WTC11 (cell line): ENCODE results near the gene OXLD1. TPM values are rescaled to one million over a fixed set of nuclear protein-coding genes. Genes with fewer than 3 reads are reported as not detected.
A peak's percentile ranks its signal among the peaks of the same experiment; 100 is the strongest.

ENCODE experiments used
- ATAC-seq: fragments of 200-7000 bp; cut with Tn5 transposase; 2 replicates; pipeline ENCODE4 v1.10.0; 2021; ENCODE audit warnings: mild to moderate bottlenecking, moderate library complexity
- CTCF ChIA-PET: fragments of 300-600 bp; sonication (Branson Sonifier 250); formaldehyde crosslinking; loops from one replicate; lab custom pipeline; 2021; ENCODE audit warnings: antibody characterized with exemption; lab: Charles Lee
- POLR2A ChIA-PET: fragments of 350-600 bp; sonication (Branson Sonifier 250); formaldehyde crosslinking; loops from one replicate; lab custom pipeline; 2021; ENCODE audit warnings: antibody characterized with exemption; lab: Charles Lee
- DNase-seq: peaks from one replicate; pipeline ENCODE4 v3.0.0; 2021; ENCODE audit warnings: low spot score
- H3K27ac Mint-ChIP-seq: 2 replicates; pipeline ENCODE4 v1.8.0; 2021; ENCODE audit warnings: mixed read lengths
- H3K27me3 Mint-ChIP-seq: 2 replicates; pipeline ENCODE4 v1.8.0; 2021; ENCODE audit warnings: low read depth, mild to moderate bottlenecking, moderate library complexity, mixed read lengths
- H3K36me3 Mint-ChIP-seq: 2 replicates; pipeline ENCODE4 v1.8.0; 2021; ENCODE audit warnings: mixed read lengths
- H3K4me1 Mint-ChIP-seq: 2 replicates; pipeline ENCODE4 v1.8.0; 2022; ENCODE audit warnings: mixed read lengths
- H3K4me3 Mint-ChIP-seq: 2 replicates; pipeline ENCODE4 v1.8.0; 2021; ENCODE audit warnings: mild to moderate bottlenecking, moderate library complexity, mixed read lengths
- H3K9me3 Mint-ChIP-seq: 2 replicates; pipeline ENCODE4 v1.8.0; 2021; ENCODE audit warnings: mixed read lengths
- CREB1 ChIP-seq: sonication (generic); formaldehyde crosslinking; IDR thresholded peaks from 2 replicates; pipeline ENCODE4 v1.8.0; 2023; ENCODE audit warnings: mild to moderate bottlenecking, missing genetic modification reagents
- GABPB1 ChIP-seq: sonication (generic); formaldehyde crosslinking; IDR thresholded peaks from 2 replicates; pipeline ENCODE4 v1.8.1; 2023; ENCODE audit warnings: mild to moderate bottlenecking, missing genetic modification reagents
- GRHL2 ChIP-seq: fragments of 250-450 bp; sonication (Bioruptor Pico); IDR thresholded peaks from 2 replicates; pipeline ENCODE4 v1.8.0; 2022; ENCODE audit warnings: mild to moderate bottlenecking, moderate library complexity; ENCODE audit not compliant: insufficient replicate concordance, severe bottlenecking
- GTF2I ChIP-seq: fragments of 250-450 bp; sonication (Bioruptor Pico); conservative IDR thresholded peaks from 2 replicates; pipeline ENCODE4 v1.4.0; 2021; ENCODE audit warnings: mild to moderate bottlenecking
- HMGA2 ChIP-seq: fragments of 250-450 bp; sonication (Bioruptor Pico); IDR thresholded peaks from 2 replicates; pipeline ENCODE4 v1.4.0; 2021; ENCODE audit warnings: mild to moderate bottlenecking, moderate library complexity
- IRF2 ChIP-seq: sonication (generic); formaldehyde crosslinking; IDR thresholded peaks from 2 replicates; pipeline ENCODE4 v1.8.0; 2022; ENCODE audit warnings: low read depth, missing genetic modification reagents, borderline replicate concordance
- NFYB ChIP-seq: sonication (generic); formaldehyde crosslinking; conservative IDR thresholded peaks from 2 replicates; pipeline ENCODE4 v1.8.0; 2022; ENCODE audit warnings: low read depth, missing genetic modification reagents
- OVOL2 ChIP-seq: fragments of 250-450 bp; sonication (Bioruptor Pico); IDR thresholded peaks from 2 replicates; pipeline ENCODE4 v1.9.0; 2021; ENCODE audit warnings: mild to moderate bottlenecking, borderline replicate concordance
- PRRX2 ChIP-seq: fragments of 250-450 bp; sonication (Bioruptor Pico); IDR thresholded peaks from 2 replicates; pipeline ENCODE4 v1.8.0; 2021; ENCODE audit warnings: mild to moderate bottlenecking
- RELA ChIP-seq: sonication (generic); formaldehyde crosslinking; IDR thresholded peaks from 2 replicates; pipeline ENCODE4 v1.8.1; 2022; ENCODE audit warnings: missing genetic modification reagents, mild to moderate bottlenecking, borderline replicate concordance
- SP1 ChIP-seq: sonication (generic); formaldehyde crosslinking; conservative IDR thresholded peaks from 2 replicates; pipeline ENCODE4 v1.8.1; 2022; ENCODE audit warnings: missing genetic modification reagents
- TEAD1 ChIP-seq: sonication (generic); formaldehyde crosslinking; IDR thresholded peaks from 2 replicates; pipeline ENCODE4 v1.8.0; 2022; ENCODE audit warnings: mild to moderate bottlenecking, missing genetic modification reagents
- TEAD4 ChIP-seq: sonication (generic); formaldehyde crosslinking; IDR thresholded peaks from 2 replicates; pipeline ENCODE4 v1.8.0; 2022; ENCODE audit warnings: mild to moderate bottlenecking, missing genetic modification reagents
- ZNF317 ChIP-seq: sonication (generic); formaldehyde crosslinking; IDR thresholded peaks from 2 replicates; pipeline ENCODE4 v1.8.1; 2023; ENCODE audit warnings: low read depth, mild to moderate bottlenecking, moderate library complexity, missing genetic modification reagents, borderline replicate concordance
- total RNA-seq: library from RNA; stranded (reverse); gene quantifications from 3 replicates; pipeline ENCODE4 v1.2.3, GENCODE V29; 2021
- TF ChIP-seq, protein P1 (sequence below): sonication (generic); formaldehyde crosslinking; IDR thresholded peaks from 2 replicates; pipeline ENCODE4 v1.8.1; 2023; ENCODE audit warnings: mild to moderate bottlenecking, missing genetic modification reagents, moderate library complexity
- TF ChIP-seq, protein P2 (sequence below): fragments of 200-600 bp; IDR thresholded peaks from 2 replicates; pipeline ENCODE4 v1.8.0; 2022; ENCODE audit warnings: antibody characterized with exemption
- TF ChIP-seq, protein P3 (sequence below): sonication (generic); formaldehyde crosslinking; IDR thresholded peaks from 2 replicates; pipeline ENCODE4 v1.8.1; 2023; ENCODE audit warnings: mild to moderate bottlenecking, missing genetic modification reagents
- TF ChIP-seq, protein P4 (sequence below): sonication (generic); formaldehyde crosslinking; IDR thresholded peaks from 2 replicates; pipeline ENCODE4 v1.8.1; 2023; ENCODE audit warnings: mild to moderate bottlenecking, missing genetic modification reagents, borderline replicate concordance
- TF ChIP-seq, protein P5 (sequence below): sonication (generic); formaldehyde crosslinking; IDR thresholded peaks from 2 replicates; pipeline ENCODE4 v1.8.0; 2022; ENCODE audit warnings: mild to moderate bottlenecking, missing genetic modification reagents
- TF ChIP-seq, protein P6 (sequence below): sonication (generic); formaldehyde crosslinking; IDR thresholded peaks from 2 replicates; pipeline ENCODE4 v1.8.0; 2023; ENCODE audit warnings: missing genetic modification reagents
- TF ChIP-seq, protein P7 (sequence below): sonication (generic); formaldehyde crosslinking; IDR thresholded peaks from 2 replicates; pipeline ENCODE4 v1.8.0; 2023; ENCODE audit warnings: missing genetic modification reagents, mild to moderate bottlenecking, borderline replicate concordance

The OXLD1 gene
- total RNA-seq, 1 experiment from 2014 or later, result 49.6 TPM

DNA sequence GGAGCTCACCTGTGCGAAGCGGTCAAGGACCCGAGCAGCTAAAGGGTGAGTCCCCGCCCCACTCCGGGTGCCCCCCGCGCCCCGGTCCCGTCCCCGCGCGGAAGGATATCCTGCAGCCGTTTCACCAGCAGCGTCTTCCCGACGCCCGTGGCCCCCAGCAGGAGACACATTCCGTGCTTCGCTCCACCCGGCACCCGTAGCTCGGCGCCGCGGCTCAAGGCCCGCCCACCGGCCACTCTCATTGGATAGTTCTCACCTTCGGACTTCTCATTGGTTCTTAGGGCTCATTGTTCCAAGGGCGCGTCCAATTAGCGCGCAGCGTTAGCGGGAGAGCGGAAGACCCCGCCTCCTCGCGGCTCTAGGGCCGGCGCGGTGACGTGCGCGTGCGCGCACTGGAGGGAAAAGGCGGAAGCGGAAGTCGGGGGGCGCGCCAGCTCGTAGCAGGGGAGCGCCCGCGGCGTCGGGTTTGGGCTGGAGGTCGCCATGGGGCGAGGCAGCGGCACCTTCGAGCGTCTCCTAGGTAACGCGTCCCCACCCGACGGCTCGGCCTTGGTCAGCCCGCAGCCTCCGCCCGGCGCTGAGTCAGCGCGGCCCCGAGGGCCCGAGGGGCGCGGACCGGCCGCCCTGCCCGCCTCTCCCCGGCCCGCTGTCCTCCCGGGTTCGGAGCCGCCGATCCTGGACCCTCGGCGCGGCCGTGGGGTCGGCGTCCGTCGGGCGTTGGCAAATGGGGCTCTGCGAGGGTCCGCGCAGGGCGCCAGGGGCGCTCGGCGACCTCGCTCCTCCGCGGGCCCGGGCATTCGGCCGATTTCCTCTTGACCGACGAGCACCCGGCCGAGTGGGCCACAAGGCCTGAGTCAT lies 17.4 kb upstream of the OXLD1 start, which contains the start of the genes ARL16 and HGS:
Gene ARL16, minus strand, starts transcription at position 214 of the 858 bp plus-strand sequence. Its CDS starts 44 bp downstream, at position 170.
Gene HGS, plus strand, starts transcription at position 428 of the 858 bp plus-strand sequence. Its CDS starts 56 bp downstream, at position 484.
- peaks cover 12% of the 10 kb centered on the region for H3K4me1 Mint-ChIP-seq
- CTCF ChIA-PET, result interaction anchor here (0.9 to 2.7 kb wide), 8 partner anchors 8 to 186 kb away, joined by 3 to 15 read pairs (median 7); partner anchors contain the start of gene MRPL12
- no peaks in the 10 kb centered on the region; the same call in 1 of the 2 replicates for H3K27me3 Mint-ChIP-seq
- POLR2A ChIA-PET, result interaction anchor here (0.8 to 1.2 kb wide), 5 partner anchors 10 to 354 kb away, joined by 3 to 6 read pairs (median 3); partner anchors contain the start of genes CCDC137, DCXR, MRPL12 and OXLD1
- peak within 1 kb of the TSS; percentile 86 for H3K4me3 Mint-ChIP-seq
- peak within 1 kb of the TSS; percentile 84 for H3K27ac Mint-ChIP-seq
- no peaks in the 10 kb centered on the region for H3K9me3 Mint-ChIP-seq
- ATAC-seq, result peak; percentile 98
- H3K36me3 Mint-ChIP-seq, result peaks cover 23% of the 10 kb centered on the region
- peak; percentile 98 for DNase-seq
- TF ChIP-seq TEAD1 (CRISPR knock-in tag) (peak; percentile 71; the same call in 1 of the 2 replicates), IRF2 (CRISPR knock-in tag) (no peak), GABPB1 (CRISPR knock-in tag) (peak; percentile 32), RELA (CRISPR knock-in tag) (peak; percentile 90; the same call in 1 of the 2 replicates), OVOL2 (0 out of 2 replicates have a peak, but pooled peaks have one; percentile 57), PRRX2 (CRISPR knock-in tag) (no peak), TEAD4 (CRISPR knock-in tag) (0 out of 2 replicates have a peak, but pooled peaks have one; percentile 34), GRHL2 (CRISPR knock-in tag) (no peak), ZNF317 (CRISPR knock-in tag) (0 out of 2 replicates have a peak, but pooled peaks have one; percentile 40), CREB1 (no peak), HMGA2 (no peak), SP1 (CRISPR knock-in tag) (no peak; the same call in 1 of the 2 replicates), NFYB (CRISPR knock-in tag) (peak; percentile 94), GTF2I (CRISPR knock-in tag) (no peak)
- TF ChIP-seq, protein P1, sequence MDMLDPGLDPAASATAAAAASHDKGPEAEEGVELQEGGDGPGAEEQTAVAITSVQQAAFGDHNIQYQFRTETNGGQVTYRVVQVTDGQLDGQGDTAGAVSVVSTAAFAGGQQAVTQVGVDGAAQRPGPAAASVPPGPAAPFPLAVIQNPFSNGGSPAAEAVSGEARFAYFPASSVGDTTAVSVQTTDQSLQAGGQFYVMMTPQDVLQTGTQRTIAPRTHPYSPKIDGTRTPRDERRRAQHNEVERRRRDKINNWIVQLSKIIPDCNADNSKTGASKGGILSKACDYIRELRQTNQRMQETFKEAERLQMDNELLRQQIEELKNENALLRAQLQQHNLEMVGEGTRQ (CRISPR knock-in tag), result no peak
- TF ChIP-seq, protein P2, sequence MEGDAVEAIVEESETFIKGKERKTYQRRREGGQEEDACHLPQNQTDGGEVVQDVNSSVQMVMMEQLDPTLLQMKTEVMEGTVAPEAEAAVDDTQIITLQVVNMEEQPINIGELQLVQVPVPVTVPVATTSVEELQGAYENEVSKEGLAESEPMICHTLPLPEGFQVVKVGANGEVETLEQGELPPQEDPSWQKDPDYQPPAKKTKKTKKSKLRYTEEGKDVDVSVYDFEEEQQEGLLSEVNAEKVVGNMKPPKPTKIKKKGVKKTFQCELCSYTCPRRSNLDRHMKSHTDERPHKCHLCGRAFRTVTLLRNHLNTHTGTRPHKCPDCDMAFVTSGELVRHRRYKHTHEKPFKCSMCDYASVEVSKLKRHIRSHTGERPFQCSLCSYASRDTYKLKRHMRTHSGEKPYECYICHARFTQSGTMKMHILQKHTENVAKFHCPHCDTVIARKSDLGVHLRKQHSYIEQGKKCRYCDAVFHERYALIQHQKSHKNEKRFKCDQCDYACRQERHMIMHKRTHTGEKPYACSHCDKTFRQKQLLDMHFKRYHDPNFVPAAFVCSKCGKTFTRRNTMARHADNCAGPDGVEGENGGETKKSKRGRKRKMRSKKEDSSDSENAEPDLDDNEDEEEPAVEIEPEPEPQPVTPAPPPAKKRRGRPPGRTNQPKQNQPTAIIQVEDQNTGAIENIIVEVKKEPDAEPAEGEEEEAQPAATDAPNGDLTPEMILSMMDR, result no peak
- TF ChIP-seq, protein P3, sequence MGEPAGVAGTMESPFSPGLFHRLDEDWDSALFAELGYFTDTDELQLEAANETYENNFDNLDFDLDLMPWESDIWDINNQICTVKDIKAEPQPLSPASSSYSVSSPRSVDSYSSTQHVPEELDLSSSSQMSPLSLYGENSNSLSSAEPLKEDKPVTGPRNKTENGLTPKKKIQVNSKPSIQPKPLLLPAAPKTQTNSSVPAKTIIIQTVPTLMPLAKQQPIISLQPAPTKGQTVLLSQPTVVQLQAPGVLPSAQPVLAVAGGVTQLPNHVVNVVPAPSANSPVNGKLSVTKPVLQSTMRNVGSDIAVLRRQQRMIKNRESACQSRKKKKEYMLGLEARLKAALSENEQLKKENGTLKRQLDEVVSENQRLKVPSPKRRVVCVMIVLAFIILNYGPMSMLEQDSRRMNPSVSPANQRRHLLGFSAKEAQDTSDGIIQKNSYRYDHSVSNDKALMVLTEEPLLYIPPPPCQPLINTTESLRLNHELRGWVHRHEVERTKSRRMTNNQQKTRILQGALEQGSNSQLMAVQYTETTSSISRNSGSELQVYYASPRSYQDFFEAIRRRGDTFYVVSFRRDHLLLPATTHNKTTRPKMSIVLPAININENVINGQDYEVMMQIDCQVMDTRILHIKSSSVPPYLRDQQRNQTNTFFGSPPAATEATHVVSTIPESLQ, result no peak
- TF ChIP-seq, protein P4, sequence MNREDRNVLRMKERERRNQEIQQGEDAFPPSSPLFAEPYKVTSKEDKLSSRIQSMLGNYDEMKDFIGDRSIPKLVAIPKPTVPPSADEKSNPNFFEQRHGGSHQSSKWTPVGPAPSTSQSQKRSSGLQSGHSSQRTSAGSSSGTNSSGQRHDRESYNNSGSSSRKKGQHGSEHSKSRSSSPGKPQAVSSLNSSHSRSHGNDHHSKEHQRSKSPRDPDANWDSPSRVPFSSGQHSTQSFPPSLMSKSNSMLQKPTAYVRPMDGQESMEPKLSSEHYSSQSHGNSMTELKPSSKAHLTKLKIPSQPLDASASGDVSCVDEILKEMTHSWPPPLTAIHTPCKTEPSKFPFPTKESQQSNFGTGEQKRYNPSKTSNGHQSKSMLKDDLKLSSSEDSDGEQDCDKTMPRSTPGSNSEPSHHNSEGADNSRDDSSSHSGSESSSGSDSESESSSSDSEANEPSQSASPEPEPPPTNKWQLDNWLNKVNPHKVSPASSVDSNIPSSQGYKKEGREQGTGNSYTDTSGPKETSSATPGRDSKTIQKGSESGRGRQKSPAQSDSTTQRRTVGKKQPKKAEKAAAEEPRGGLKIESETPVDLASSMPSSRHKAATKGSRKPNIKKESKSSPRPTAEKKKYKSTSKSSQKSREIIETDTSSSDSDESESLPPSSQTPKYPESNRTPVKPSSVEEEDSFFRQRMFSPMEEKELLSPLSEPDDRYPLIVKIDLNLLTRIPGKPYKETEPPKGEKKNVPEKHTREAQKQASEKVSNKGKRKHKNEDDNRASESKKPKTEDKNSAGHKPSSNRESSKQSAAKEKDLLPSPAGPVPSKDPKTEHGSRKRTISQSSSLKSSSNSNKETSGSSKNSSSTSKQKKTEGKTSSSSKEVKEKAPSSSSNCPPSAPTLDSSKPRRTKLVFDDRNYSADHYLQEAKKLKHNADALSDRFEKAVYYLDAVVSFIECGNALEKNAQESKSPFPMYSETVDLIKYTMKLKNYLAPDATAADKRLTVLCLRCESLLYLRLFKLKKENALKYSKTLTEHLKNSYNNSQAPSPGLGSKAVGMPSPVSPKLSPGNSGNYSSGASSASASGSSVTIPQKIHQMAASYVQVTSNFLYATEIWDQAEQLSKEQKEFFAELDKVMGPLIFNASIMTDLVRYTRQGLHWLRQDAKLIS (CRISPR knock-in tag), result no peak
- TF ChIP-seq, protein P5, sequence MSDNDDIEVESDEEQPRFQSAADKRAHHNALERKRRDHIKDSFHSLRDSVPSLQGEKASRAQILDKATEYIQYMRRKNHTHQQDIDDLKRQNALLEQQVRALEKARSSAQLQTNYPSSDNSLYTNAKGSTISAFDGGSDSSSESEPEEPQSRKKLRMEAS (CRISPR knock-in tag), result peak; percentile 58; the same call in 1 of the 2 replicates
- TF ChIP-seq, protein P6, sequence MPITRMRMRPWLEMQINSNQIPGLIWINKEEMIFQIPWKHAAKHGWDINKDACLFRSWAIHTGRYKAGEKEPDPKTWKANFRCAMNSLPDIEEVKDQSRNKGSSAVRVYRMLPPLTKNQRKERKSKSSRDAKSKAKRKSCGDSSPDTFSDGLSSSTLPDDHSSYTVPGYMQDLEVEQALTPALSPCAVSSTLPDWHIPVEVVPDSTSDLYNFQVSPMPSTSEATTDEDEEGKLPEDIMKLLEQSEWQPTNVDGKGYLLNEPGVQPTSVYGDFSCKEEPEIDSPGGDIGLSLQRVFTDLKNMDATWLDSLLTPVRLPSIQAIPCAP (CRISPR knock-in tag), result no peak
- TF ChIP-seq, protein P7, sequence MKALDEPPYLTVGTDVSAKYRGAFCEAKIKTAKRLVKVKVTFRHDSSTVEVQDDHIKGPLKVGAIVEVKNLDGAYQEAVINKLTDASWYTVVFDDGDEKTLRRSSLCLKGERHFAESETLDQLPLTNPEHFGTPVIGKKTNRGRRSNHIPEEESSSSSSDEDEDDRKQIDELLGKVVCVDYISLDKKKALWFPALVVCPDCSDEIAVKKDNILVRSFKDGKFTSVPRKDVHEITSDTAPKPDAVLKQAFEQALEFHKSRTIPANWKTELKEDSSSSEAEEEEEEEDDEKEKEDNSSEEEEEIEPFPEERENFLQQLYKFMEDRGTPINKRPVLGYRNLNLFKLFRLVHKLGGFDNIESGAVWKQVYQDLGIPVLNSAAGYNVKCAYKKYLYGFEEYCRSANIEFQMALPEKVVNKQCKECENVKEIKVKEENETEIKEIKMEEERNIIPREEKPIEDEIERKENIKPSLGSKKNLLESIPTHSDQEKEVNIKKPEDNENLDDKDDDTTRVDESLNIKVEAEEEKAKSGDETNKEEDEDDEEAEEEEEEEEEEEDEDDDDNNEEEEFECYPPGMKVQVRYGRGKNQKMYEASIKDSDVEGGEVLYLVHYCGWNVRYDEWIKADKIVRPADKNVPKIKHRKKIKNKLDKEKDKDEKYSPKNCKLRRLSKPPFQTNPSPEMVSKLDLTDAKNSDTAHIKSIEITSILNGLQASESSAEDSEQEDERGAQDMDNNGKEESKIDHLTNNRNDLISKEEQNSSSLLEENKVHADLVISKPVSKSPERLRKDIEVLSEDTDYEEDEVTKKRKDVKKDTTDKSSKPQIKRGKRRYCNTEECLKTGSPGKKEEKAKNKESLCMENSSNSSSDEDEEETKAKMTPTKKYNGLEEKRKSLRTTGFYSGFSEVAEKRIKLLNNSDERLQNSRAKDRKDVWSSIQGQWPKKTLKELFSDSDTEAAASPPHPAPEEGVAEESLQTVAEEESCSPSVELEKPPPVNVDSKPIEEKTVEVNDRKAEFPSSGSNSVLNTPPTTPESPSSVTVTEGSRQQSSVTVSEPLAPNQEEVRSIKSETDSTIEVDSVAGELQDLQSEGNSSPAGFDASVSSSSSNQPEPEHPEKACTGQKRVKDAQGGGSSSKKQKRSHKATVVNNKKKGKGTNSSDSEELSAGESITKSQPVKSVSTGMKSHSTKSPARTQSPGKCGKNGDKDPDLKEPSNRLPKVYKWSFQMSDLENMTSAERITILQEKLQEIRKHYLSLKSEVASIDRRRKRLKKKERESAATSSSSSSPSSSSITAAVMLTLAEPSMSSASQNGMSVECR (CRISPR knock-in tag), result peak; percentile 73; the same call in 1 of the 2 replicates
